GM12892 (cell line): ENCODE measurements around the gene ITPKB.

ENCODE experiments used
- POLR2A ChIP-seq: IDR thresholded peaks from 2 replicates; pipeline ENCODE4 v1.6.1; 2011; ENCODE audit warnings: low read depth, low read length, control low read depth
- POLR2AphosphoS5 ChIP-seq: IDR thresholded peaks from 2 replicates; pipeline ENCODE4 v1.6.1; 2011; ENCODE audit warnings: low read depth, low read length, control low read depth
- TAF1 ChIP-seq: IDR thresholded peaks from 2 replicates; pipeline ENCODE4 v1.6.1; 2011; ENCODE audit warnings: low read depth, mild to moderate bottlenecking, control low read depth, low read length, borderline replicate concordance

- TF ChIP-seq TAF1 (no peak), POLR2A (no peak), POLR2AphosphoS5 (no peak)
Measured at GRCh38 chr1:226781937-226782609, 43.0 kb upstream of the ITPKB start.
